HG03439 (cell line): ENCODE measurements around the gene PDPN.

ENCODE experiments used
- ATAC-seq: cut with Tn5 transposase; IDR thresholded peaks from one replicate; pipeline ENCODE4 v1.9.1; 2021; ENCODE audit warnings: mild to moderate bottlenecking, moderate library complexity; ENCODE audit not compliant: unreplicated experiment

PDPN gene

DNA sequence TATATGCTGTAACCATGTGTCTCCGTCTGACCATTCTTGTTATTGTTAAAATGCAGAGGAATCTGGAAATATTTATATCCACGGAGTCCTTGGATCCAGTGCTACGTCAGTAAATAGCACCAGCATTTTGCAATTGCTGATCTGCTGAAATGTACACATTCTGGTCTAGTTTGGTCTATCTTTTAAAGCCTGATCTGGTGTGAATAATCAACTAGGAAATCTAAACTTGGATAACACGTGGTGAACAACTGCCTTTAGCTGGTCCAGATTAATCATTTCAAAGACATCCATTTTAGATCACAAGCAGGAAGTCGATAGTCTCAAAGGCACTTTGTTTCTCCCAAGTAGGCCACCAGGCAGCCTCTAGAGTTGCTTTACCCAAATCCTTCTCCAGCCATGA is 32.6 kb downstream of the PDPN start:
- ATAC-seq, result no peak

DNA sequence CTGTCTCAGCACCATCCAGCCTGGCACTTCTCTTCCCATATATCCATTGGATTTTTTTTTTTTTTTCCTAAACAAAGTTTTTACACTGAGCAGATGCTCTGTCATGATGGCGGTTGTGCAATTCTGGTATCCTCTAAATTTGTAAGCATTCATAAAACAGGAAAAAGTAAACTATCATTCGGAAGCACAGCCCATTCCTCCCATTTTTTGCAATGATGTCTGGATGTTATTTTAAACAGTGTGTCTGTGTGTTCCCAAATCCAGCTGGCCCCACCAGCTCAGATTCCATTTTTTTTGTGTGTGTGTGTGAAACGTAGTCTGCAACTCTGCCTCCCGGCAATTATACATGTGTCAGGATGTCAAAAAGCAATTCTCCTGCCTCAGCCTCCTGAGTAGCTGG is 33.5 kb downstream of the PDPN start:
- ATAC-seq, result no peak

DNA sequence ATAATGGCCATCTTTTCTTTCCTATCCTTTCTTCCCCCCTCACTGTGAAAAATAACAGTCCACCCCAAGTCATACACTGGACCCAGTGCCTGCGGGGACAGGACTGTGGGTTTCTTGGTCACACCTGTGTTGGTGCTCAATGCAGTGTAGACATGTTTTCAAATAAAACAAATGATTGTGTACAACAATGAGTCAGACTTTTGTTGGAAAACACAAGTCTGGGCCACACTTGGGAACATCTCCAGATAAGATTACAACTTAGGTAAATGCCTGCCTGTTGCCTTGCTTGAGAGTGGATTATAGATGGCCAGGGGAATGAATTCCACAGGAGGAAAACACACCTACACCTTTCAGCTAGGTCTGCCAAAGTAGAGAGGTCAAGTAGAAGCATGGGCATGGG is 34.1 kb downstream of the PDPN start:
- no peak for ATAC-seq

GRCh38 chr1:13618483-13618882 is 34.9 kb downstream of the PDPN start:
- ATAC-seq, result no peak

DNA sequence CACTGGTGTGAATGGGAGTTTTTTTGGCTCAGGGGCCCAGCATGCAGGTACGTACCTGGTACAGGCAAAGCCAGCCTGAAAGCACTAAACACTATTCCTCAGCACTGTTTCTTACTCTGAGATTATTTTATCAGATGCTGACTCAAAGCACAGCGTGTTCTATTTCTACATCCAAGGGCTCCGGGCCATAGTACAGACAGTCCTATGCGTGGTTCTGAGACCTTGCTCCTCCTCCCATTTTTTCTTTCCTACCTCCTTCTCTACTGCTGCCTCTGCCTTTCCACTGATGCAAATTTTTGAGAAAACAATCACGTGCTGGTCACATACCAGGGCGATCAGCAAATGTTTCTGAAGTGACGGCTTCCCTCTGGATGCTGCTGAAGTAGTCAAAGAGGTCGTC is 36.3 kb downstream of the PDPN start:
- no peak for ATAC-seq

DNA sequence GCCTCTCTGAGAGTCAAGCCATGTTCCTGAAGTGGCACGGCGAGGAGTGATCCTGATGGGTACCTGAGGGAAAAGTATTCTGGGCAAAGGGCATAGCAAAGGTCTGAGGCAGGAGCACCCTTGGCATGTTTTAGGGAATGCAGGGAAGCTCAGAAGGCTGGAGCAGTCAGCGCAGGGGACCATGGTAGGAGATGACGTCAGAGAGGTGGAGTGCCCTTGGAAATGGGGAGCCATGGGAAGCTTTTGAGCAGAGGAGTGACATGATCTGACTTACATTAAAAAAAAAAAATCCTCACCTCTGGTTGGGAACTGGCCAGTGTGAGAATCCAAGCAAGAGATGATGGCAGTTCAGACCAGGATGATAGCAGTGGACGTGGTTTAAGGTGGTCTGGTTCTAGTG is 37.2 kb downstream of the PDPN start:
- no peak for ATAC-seq

GRCh38 chr1:13622446-13622845 is 38.8 kb downstream of the PDPN start:
- no peak for ATAC-seq

GRCh38 chr1:13623021-13623637 is 39.5 kb downstream of the PDPN start:
- no peak for ATAC-seq

GRCh38 chr1:13624526-13624925 is 40.9 kb downstream of the PDPN start:
- no peak for ATAC-seq

- ATAC-seq, result no peak
Measured at GRCh38 chr1:13627127-13627526, 43.5 kb downstream of the PDPN start.

- ATAC-seq, result no peak
Measured at GRCh38 chr1:13628218-13628617, 44.6 kb downstream of the PDPN start.

DNA sequence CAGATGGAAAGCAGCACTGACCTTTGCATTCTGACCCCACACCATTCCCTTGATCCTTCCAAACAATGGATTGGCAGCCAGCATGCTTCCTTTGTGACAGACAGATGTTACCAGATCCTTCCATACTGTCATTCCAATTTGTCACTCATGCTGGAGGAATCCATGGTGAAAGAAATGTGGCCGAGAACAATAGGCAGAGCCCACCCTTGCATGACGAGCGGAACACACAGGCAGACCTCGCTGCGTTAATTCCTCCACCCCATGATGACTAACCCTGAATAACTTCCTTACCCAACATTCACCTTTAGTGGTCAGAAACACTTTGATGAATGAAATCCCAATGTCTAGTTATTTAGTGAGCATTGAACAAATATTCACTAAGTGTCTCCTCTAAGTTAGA is 45.1 kb downstream of the PDPN start:
- no peak for ATAC-seq

DNA sequence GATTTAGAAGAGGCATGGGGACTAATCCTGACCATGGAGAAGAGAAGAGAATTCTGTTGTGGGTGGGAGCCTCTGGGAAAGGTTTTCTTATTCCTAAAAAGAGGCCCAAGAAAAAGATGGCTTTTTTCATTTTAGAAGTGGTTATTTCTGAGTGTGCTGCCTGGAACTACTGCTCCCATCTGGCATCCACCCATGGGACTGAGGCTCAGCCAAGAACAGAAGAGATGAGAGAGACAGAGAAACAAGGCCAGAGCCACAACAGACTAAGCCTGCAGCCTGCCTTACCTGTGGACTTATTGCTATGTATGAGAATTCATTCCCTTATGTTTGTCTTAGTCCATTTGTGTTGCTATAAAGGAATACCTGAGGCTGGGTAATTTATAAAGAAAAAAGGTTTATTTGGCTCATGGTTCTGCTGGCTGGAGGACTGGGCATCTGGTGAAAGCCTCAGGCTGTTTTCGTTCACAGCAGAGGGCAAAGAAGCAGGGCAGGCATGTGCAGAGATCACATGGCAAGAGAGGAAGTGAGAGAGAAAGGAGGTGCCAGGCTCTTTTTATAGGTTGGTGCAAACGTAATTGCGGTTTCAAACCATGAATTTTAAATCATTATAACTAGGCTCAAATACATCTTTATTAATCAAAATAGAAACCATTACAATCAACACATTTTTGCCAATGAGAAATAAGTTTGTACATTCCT is 58.8 kb downstream of the PDPN start:
- ATAC-seq, result no peak

GRCh38 chr1:13643017-13643416 is 59.4 kb downstream of the PDPN start:
- ATAC-seq, result no peak

- ATAC-seq, result no peak
Measured at GRCh38 chr1:13646521-13646920, 62.9 kb downstream of the PDPN start.

GRCh38 chr1:13651279-13651678 is 67.6 kb downstream of the PDPN start:
- no peak for ATAC-seq

GRCh38 chr1:13652238-13652637 is 68.6 kb downstream of the PDPN start:
- ATAC-seq, result no peak

DNA sequence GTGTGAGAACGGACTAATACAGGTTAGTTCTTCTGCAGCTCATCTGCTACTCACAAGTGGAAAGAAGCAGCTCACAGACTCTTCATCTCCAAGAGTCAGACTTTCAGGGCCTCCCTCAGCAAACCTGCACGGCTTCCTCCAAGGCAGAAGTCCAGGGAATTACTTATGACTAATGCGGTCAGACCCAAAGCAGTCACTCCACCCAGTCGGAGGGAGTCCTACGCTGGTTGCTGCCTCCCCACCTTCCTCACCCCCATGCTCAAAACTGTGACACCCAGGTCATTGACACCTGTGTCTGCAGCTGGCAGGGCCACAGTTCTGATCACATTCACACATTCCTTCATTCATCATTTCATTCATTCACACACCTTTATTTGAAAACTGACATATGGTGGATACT is 77.9 kb downstream of the PDPN start:
- ATAC-seq, result no peak

GRCh38 chr1:13662493-13662892 is 78.9 kb downstream of the PDPN start:
- no peak for ATAC-seq

DNA sequence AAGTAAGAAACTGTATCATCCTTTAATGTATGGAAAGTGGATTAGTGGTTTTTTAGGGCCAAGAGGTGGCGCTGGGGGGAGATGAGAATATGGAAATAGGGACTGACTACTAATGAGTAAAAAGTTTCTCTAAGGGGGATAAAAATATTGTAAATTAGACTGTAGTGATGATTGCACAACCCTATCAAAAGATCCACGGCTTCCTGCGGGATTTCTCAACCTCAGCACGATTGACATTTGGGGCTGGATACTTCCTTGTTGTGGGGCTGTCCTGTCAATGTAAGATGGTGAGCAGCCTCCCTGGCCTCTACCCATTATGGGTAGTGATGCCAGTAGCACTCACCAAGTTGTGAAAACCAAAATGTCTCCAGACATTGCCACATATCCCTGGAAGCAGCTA is 80.3 kb downstream of the PDPN start:
- ATAC-seq, result no peak

GRCh38 chr1:13664451-13664850 is 80.8 kb downstream of the PDPN start:
- no peak for ATAC-seq

DNA sequence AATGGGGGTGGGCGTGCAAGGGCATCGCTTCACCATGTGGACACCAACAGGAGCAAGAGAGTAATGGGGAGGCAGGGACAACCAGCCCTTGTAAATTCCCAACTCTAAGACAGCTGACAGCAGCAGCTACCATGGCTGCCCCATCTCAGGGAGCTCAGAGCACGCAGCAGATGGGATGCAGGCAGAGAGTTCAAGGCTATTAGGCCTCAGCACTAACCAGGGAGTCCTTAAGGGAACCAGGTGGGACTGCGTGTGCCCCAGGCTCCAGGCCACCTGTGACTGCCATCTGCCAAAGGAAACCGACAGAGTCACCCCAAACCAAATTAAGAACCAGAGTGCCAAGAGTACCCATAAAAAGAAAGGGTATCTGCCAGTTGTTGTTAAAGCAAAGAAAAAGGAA is 82.7 kb downstream of the PDPN start:
- ATAC-seq, result no peak
